HEK293 (cell line): Measurements from ENCODE around the gene RAB44.
A peak's percentile ranks its signal among the peaks of the same experiment; 100 is the strongest.

Experiments used
- CTCF ChIA-PET: fragments of 350-600 bp; formaldehyde crosslinking; extraction: SDS; loops from one replicate; lab custom pipeline; 2021; ENCODE audit warnings: antibody characterized with exemption; lab: Yijun Ruan, JAX
- POLR2A ChIA-PET: fragments of 300-600 bp; formaldehyde crosslinking; extraction: SDS; loops from one replicate; lab custom pipeline; 2020; ENCODE audit warnings: antibody characterized with exemption, inconsistent platforms; lab: Yijun Ruan, JAX
- H3K27ac ChIP-seq: fragments of 200-500 bp; sonication (Bioruptor generic); 2 replicates; pipeline ENCODE4 v1.5.1; 2014; ENCODE audit warnings: low read depth, low read length, control low read depth, inconsistent platforms; ENCODE audit errors: extremely low read depth
- H3K36me3 ChIP-seq, 2 experiments: fragments of 200-500 bp in 1 of 2; sonication (Bioruptor generic) in 1 of 2; 1 replicate in 1 of 2; 2 replicates in 1 of 2; pipeline ENCODE4 v1.5.1; 2014 to 2017; ENCODE audit warnings: inconsistent platforms in 2 of 2, low read length in 2 of 2; ENCODE audit not compliant: control insufficient read depth in 2 of 2, insufficient read depth in 1 of 2
- H3K4me1 ChIP-seq: fragments of 200-500 bp; sonication (Bioruptor generic); 2 replicates; pipeline ENCODE4 v1.5.1; 2014; ENCODE audit warnings: mild to moderate bottlenecking, low read length, inconsistent platforms; ENCODE audit not compliant: control insufficient read depth, insufficient read depth
- H3K4me3 ChIP-seq: 2 replicates; pipeline ENCODE4 v1.5.1; 2011; ENCODE audit warnings: low read depth, mild to moderate bottlenecking, control low read depth, low read length, moderate library complexity
- H3K9me3 ChIP-seq: fragments of 200-500 bp; sonication (Bioruptor generic); 2 replicates; pipeline ENCODE4 v1.5.1; 2014; ENCODE audit warnings: low read depth, low read length, inconsistent platforms; ENCODE audit not compliant: control insufficient read depth, insufficient read depth
- BCL11B ChIP-seq: fragments of 450-650 bp; formaldehyde crosslinking; IDR thresholded peaks from 2 replicates; pipeline ENCODE4 v1.5.1; 2016; ENCODE audit warnings: low read depth, missing biosample characterization, missing genetic modification characterization
- KLF10 ChIP-seq: fragments of 450-650 bp; IDR thresholded peaks from 2 replicates; pipeline ENCODE4 v1.5.1; 2018; ENCODE audit warnings: missing biosample characterization, mild to moderate bottlenecking, missing genetic modification characterization
- RBAK ChIP-seq: fragments of 450-650 bp; formaldehyde crosslinking; IDR thresholded peaks from 2 replicates; pipeline ENCODE4 v1.5.1; 2016; ENCODE audit warnings: missing biosample characterization, missing genetic modification characterization
- SP7 ChIP-seq: fragments of 450-650 bp; formaldehyde crosslinking; IDR thresholded peaks from 2 replicates; pipeline ENCODE4 v1.5.1; 2016; ENCODE audit warnings: missing biosample characterization, missing genetic modification characterization
- ZBTB1 ChIP-seq: fragments of 450-650 bp; formaldehyde crosslinking; IDR thresholded peaks from 2 replicates; pipeline ENCODE4 v1.5.1; 2016; ENCODE audit warnings: missing biosample characterization, missing genetic modification characterization
- ZBTB26 ChIP-seq: fragments of 450-650 bp; formaldehyde crosslinking; optimal IDR thresholded peaks from 2 replicates; pipeline ENCODE3; 2016; ENCODE audit warnings: missing biosample characterization, mild to moderate bottlenecking, missing genetic modification characterization
- ZBTB7A ChIP-seq: fragments of 450-650 bp; formaldehyde crosslinking; IDR thresholded peaks from 2 replicates; pipeline ENCODE4 v1.5.1; 2016; ENCODE audit warnings: low read depth, missing biosample characterization, missing genetic modification characterization
- ZFP3 ChIP-seq: fragments of 450-650 bp; formaldehyde crosslinking; IDR thresholded peaks from 2 replicates; pipeline ENCODE4 v1.5.1; 2016; ENCODE audit warnings: low read depth, missing biosample characterization, missing genetic modification characterization
- ZFP37 ChIP-seq: fragments of 450-650 bp; formaldehyde crosslinking; IDR thresholded peaks from 2 replicates; pipeline ENCODE4 v1.5.1; 2016; ENCODE audit warnings: missing biosample characterization, missing genetic modification characterization
- ZNF10 ChIP-seq: fragments of 450-650 bp; formaldehyde crosslinking; IDR thresholded peaks from 2 replicates; pipeline ENCODE4 v1.5.1; 2017; ENCODE audit warnings: missing biosample characterization, missing genetic modification characterization
- ZNF140 ChIP-seq: fragments of 450-650 bp; formaldehyde crosslinking; IDR thresholded peaks from 2 replicates; pipeline ENCODE4 v1.5.1; 2016; ENCODE audit warnings: missing biosample characterization, missing genetic modification characterization
- ZNF146 ChIP-seq: fragments of 450-650 bp; formaldehyde crosslinking; IDR thresholded peaks from 2 replicates; pipeline ENCODE4 v1.5.1; 2016; ENCODE audit warnings: missing biosample characterization, missing genetic modification characterization
- ZNF311 ChIP-seq: fragments of 450-650 bp; formaldehyde crosslinking; IDR thresholded peaks from 2 replicates; pipeline ENCODE4 v1.5.1; 2017; ENCODE audit warnings: missing biosample characterization, missing genetic modification characterization, borderline replicate concordance
- ZNF324 ChIP-seq: fragments of 450-650 bp; formaldehyde crosslinking; IDR thresholded peaks from 2 replicates; pipeline ENCODE4 v1.5.1; 2016; ENCODE audit warnings: missing biosample characterization, missing genetic modification characterization
- ZNF394 ChIP-seq: fragments of 450-650 bp; formaldehyde crosslinking; IDR thresholded peaks from 2 replicates; pipeline ENCODE4 v1.5.1; 2016; ENCODE audit warnings: missing biosample characterization, missing genetic modification characterization, mild to moderate bottlenecking, moderate library complexity, borderline replicate concordance
- ZNF426 ChIP-seq: fragments of 450-650 bp; formaldehyde crosslinking; IDR thresholded peaks from 2 replicates; pipeline ENCODE4 v1.5.1; 2017; ENCODE audit warnings: missing biosample characterization, missing genetic modification characterization, mild to moderate bottlenecking, inconsistent platforms, moderate library complexity
- ZNF514 ChIP-seq: fragments of 450-650 bp; formaldehyde crosslinking; IDR thresholded peaks from 2 replicates; pipeline ENCODE4 v1.5.1; 2016; ENCODE audit warnings: missing biosample characterization, missing genetic modification characterization
- ZNF645 ChIP-seq: fragments of 450-650 bp; formaldehyde crosslinking; IDR thresholded peaks from 2 replicates; pipeline ENCODE4; 2016; ENCODE audit warnings: missing biosample characterization, missing genetic modification characterization
- ZNF658 ChIP-seq: fragments of 450-650 bp; formaldehyde crosslinking; IDR thresholded peaks from 2 replicates; pipeline ENCODE4; 2016; ENCODE audit warnings: missing biosample characterization, missing genetic modification characterization
- ZNF843 ChIP-seq: fragments of 450-650 bp; formaldehyde crosslinking; IDR thresholded peaks from 2 replicates; pipeline ENCODE4 v1.5.1; 2016; ENCODE audit warnings: missing biosample characterization, missing genetic modification characterization
- ZSCAN4 ChIP-seq: fragments of 450-650 bp; formaldehyde crosslinking; IDR thresholded peaks from 2 replicates; pipeline ENCODE4 v1.5.1; 2017; ENCODE audit warnings: missing biosample characterization, missing genetic modification characterization
- TF ChIP-seq, protein P1 (sequence below): fragments of 450-650 bp; formaldehyde crosslinking; IDR thresholded peaks from 2 replicates; pipeline ENCODE4 v1.5.1; 2016; ENCODE audit warnings: missing biosample characterization, missing genetic modification characterization
- TF ChIP-seq, protein P2 (sequence below): fragments of 450-650 bp; formaldehyde crosslinking; IDR thresholded peaks from 2 replicates; pipeline ENCODE4 v1.5.1; 2016; ENCODE audit warnings: missing biosample characterization, missing genetic modification characterization

RAB44 gene

DNA sequence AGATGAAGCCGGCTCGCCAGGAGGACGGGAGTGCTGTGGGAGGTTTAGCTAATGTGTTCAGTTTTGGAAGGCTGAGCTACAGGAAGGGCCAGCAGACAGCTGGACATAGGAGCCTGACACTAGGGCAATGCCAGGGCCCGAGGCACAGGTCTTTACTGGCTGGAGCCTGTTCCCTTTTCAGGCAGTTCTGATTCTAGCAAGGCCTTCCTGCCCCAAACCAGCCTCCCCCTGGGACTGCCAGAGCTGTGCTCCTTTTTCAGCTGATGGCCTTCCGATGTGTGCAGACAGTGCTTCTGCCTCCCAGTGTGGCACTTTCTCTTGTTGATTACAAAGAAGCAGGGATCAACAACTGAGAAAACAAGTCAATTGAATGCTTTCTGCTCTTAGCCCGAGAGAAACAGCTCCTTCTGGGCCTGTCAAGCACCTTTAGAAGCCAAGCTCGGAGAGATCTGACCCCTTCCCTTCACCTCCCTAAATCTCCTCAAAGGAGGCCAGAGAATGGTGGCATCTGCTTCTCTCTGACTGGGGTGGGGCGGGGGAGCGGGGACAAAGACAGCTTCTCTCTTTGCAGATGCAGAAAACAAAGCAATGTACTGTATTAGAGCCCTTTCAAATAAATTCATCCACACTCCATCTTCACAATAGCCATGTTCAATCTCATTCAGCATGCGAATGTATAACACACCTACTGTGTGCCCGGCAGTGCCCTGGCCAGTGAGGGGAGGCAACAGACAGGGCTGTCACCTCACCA lies 63.2 kb downstream of the RAB44 start (continued):
- no peak for TF ChIP-seq ZBTB26 (tag by site-specific recombination)
- TF ChIP-seq BCL11B (tag by site-specific recombination), result no peak
- TF ChIP-seq, all 188 proteins: peak for 0

DNA sequence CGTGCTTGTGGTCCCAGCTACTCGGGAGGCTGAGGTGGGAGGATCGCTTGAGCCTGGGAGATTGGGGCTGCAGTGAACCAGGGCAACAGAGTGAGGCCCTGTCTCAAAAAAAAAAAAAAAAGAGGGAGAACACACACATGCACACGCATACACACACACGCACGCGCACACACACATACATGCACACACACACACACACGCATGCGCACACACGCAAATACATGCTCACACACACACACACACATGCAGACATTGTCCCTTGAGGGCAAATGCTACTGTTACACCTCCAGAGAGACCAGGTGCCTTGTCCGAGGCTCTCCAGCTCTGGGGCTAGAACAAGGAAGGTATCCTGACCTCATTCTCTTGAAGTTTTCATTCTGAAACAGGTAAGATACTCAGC lies 64.5 kb downstream of the RAB44 start:
- no peaks in the 10 kb centered on the region for H3K9me3 ChIP-seq
- no peak overlapping the region for H3K27ac ChIP-seq
- no peaks in the 10 kb centered on the region for H3K36me3 ChIP-seq
- no peak for TF ChIP-seq ZBTB1
- peak; percentile 88 for TF ChIP-seq ZSCAN4
- CTCF ChIA-PET, result interaction anchor here (0.6 to 4.9 kb wide), 7 partner anchors 21 to 270 kb away, joined by 3 to 156 read pairs (median 5); no protein-coding TSS in a partner anchor
- H3K4me3 ChIP-seq, result no peak overlapping the region
- POLR2A ChIA-PET, result no interaction called here
- H3K4me1 ChIP-seq, result no peaks in the 10 kb centered on the region

- Histone ChIP-seq H3K27ac (no peak overlapping the region), H3K4me3 (no peak overlapping the region), H3K36me3 (no peaks in the 10 kb centered on the region), H3K4me1 (no peaks in the 10 kb centered on the region), H3K9me3 (no peaks in the 10 kb centered on the region)
- POLR2A ChIA-PET, result interaction anchor here (0.6 to 2.0 kb wide), 3 partner anchors 84 to 253 kb away, joined by 3 to 14 read pairs (median 3); no protein-coding TSS in a partner anchor
- CTCF ChIA-PET, result interaction anchor here (0.5 to 13.1 kb wide), 36 partner anchors 10 to 716 kb away, joined by 3 to 298 read pairs (median 7); partner anchors contain the start of gene C6orf89
- no peak for TF ChIP-seq KLF10 (tag by site-specific recombination)
- TF ChIP-seq RBAK (tag by site-specific recombination), result no peak
- no peak for TF ChIP-seq ZNF394 (tag by site-specific recombination)
- TF ChIP-seq ZNF10 (tag by site-specific recombination), result no peak
- TF ChIP-seq, protein P1, sequence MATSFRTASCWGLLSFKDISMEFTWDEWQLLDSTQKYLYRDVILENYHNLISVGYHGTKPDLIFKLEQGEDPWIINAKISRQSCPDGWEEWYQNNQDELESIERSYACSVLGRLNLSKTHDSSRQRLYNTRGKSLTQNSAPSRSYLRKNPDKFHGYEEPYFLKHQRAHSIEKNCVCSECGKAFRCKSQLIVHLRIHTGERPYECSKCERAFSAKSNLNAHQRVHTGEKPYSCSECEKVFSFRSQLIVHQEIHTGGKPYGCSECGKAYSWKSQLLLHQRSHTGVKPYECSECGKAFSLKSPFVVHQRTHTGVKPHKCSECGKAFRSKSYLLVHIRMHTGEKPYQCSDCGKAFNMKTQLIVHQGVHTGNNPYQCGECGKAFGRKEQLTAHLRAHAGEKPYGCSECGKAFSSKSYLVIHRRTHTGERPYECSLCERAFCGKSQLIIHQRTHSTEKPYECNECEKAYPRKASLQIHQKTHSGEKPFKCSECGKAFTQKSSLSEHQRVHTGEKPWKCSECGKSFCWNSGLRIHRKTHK (tag by site-specific recombination), result no peak
- TF ChIP-seq ZNF645 (tag by site-specific recombination), result no peak
- TF ChIP-seq ZNF140 (tag by site-specific recombination), result no peak
- TF ChIP-seq, protein P2, sequence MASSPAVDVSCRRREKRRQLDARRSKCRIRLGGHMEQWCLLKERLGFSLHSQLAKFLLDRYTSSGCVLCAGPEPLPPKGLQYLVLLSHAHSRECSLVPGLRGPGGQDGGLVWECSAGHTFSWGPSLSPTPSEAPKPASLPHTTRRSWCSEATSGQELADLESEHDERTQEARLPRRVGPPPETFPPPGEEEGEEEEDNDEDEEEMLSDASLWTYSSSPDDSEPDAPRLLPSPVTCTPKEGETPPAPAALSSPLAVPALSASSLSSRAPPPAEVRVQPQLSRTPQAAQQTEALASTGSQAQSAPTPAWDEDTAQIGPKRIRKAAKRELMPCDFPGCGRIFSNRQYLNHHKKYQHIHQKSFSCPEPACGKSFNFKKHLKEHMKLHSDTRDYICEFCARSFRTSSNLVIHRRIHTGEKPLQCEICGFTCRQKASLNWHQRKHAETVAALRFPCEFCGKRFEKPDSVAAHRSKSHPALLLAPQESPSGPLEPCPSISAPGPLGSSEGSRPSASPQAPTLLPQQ (tag by site-specific recombination), result no peak
- TF ChIP-seq ZNF311 (tag by site-specific recombination), result no peak
- no peak for TF ChIP-seq ZNF324
- TF ChIP-seq ZBTB7A (tag by site-specific recombination), result no peak
- no peak for TF ChIP-seq ZNF146 (tag by site-specific recombination)
- no peak for TF ChIP-seq ZFP3 (tag by site-specific recombination)
- no peak for TF ChIP-seq SP7 (tag by site-specific recombination)
- TF ChIP-seq ZNF426, result no peak
- no peak for TF ChIP-seq ZNF514
- no peak for TF ChIP-seq ZNF843
- TF ChIP-seq ZFP37 (tag by site-specific recombination), result no peak
- no peak for TF ChIP-seq ZNF658 (tag by site-specific recombination)
Measured at GRCh38 chr6:36765190-36765589, 67.6 kb downstream of the RAB44 start.
